ENCODE measurements around the gene TTC14. TPM values are rescaled to one million over a fixed set of nuclear protein-coding genes. Genes with fewer than 3 reads are reported as not detected.

Gene TTC14
- total and polyA plus RNA-seq, 2 of the 4 experiments (the other 2 are of a cell fraction): 16.9 to 38.5 TPM

DNA sequence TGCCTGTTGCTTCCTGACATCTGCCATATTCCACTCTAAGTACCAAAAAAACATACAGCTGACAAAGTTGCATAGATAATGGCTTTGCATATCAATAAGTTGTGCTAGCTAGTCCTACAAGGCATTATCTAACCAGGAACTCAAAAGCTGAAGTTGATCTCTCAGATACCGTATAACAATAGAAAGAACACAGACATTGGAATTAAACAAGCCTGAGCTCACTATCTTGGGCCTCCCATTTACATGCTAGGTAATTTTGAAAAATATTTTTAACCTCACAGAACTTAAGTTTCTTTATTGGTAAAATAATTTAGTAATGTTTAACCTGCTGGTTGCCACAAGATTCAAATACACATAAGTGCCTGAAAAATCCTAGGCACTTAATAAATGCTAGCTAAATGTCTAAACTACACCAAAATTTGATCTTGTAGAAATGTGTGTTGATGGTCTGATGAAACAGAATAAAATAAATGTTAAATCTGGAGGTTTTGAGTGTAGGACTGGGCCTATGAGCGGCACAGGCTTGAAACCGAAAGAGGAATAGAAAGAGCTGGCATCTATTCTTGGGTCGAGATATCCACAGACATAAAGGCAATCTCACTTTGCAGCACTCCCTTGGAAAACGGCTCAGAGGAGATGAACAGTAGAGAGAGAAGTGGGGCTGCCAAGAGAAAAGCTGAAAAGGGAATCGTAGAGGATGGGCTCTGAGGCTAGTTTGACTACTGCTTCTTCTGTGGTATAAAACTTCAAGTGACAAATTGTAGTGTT is 29.9 kb upstream of the TTC14 start:
- dilution Hi-C loops (cut with HindIII; ENCODE audit: low sequenced_read_pairs, unreplicated experiment): no loop called here

More for the DNA sequence above, 29.9 kb upstream of the TTC14 start:
- no peak overlapping the region for H2AK5ac ChIP-seq (ENCODE audit: low read depth, low read length)
- 60% methylated on average over 1 of the region's 6 CpGs; no CpG with 5 or more reads in 1 of the 2 experiments for WGBS, 2 experiments (ENCODE audit: extremely low coverage in 2 of 2, insufficient read length in 1 of 2)
- no peak overlapping the region for H4K8ac ChIP-seq (ENCODE audit: low read depth in 2 of 2, low read length in 2 of 2)
- BruUV-seq (replicated peaks): no TSS peak
- CTCF ChIA-PET: no interaction called here
- H4K20me1 ChIP-seq (ENCODE audit: insufficient read depth, low read length): no peaks in the 10 kb centered on the region
- H2BK5ac ChIP-seq (ENCODE audit: low read depth, low read length, poor library complexity, severe bottlenecking): no peak overlapping the region
- H3K18ac ChIP-seq (ENCODE audit: low read depth, low read length): no peak overlapping the region
- H3K9ac ChIP-seq (ENCODE audit: low read depth, low read length): no peak overlapping the region
- H4K91ac ChIP-seq (ENCODE audit: insufficient read depth, low read depth, low read length): no peak overlapping the region
- H3K9me1 ChIP-seq (ENCODE audit: insufficient read depth, low read length): no peaks in the 10 kb centered on the region
- H3K4me3 ChIP-seq (ENCODE audit: insufficient read depth, low read depth, low read length): no peak overlapping the region
- ATAC-seq (ENCODE audit: low read depth) (no peak), DNase-seq (no peak)
- no peak overlapping the region for H4K5ac ChIP-seq (ENCODE audit: low read depth, low read length)
- H3K4ac ChIP-seq (ENCODE audit: low read depth, low read length): no peak overlapping the region
- TF ChIP-seq NFE2L2 (IDR thresholded peaks at IDR 0.05; ENCODE audit: low read depth, low read length): no peak
- TF ChIP-seq BHLHE40 (IDR thresholded peaks at IDR 0.05; ENCODE audit: low read depth, low read length): no peak
- TF ChIP-seq RCOR1 (IDR thresholded peaks at IDR 0.05; ENCODE audit: insufficient replicate concordance, low read length): no peak
- TF ChIP-seq, protein P1, sequence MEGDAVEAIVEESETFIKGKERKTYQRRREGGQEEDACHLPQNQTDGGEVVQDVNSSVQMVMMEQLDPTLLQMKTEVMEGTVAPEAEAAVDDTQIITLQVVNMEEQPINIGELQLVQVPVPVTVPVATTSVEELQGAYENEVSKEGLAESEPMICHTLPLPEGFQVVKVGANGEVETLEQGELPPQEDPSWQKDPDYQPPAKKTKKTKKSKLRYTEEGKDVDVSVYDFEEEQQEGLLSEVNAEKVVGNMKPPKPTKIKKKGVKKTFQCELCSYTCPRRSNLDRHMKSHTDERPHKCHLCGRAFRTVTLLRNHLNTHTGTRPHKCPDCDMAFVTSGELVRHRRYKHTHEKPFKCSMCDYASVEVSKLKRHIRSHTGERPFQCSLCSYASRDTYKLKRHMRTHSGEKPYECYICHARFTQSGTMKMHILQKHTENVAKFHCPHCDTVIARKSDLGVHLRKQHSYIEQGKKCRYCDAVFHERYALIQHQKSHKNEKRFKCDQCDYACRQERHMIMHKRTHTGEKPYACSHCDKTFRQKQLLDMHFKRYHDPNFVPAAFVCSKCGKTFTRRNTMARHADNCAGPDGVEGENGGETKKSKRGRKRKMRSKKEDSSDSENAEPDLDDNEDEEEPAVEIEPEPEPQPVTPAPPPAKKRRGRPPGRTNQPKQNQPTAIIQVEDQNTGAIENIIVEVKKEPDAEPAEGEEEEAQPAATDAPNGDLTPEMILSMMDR (conservative IDR thresholded peaks at IDR 0.05; ENCODE audit: low read depth, low read length): no peak
- TF ChIP-seq, protein P2, sequence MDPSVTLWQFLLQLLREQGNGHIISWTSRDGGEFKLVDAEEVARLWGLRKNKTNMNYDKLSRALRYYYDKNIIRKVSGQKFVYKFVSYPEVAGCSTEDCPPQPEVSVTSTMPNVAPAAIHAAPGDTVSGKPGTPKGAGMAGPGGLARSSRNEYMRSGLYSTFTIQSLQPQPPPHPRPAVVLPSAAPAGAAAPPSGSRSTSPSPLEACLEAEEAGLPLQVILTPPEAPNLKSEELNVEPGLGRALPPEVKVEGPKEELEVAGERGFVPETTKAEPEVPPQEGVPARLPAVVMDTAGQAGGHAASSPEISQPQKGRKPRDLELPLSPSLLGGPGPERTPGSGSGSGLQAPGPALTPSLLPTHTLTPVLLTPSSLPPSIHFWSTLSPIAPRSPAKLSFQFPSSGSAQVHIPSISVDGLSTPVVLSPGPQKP (IDR thresholded peaks at IDR 0.05; ENCODE audit: borderline replicate concordance, low read depth, low read length): no peak
- TF ChIP-seq SMC3 (IDR thresholded peaks at IDR 0.05; ENCODE audit: low read depth, low read length): no peak
- H2BK120ac ChIP-seq (ENCODE audit: low read depth, low read length): no peak overlapping the region
- H2BK20ac ChIP-seq (ENCODE audit: low read depth, low read length): no peak overlapping the region
- no peaks in the 10 kb centered on the region for H3K79me1 ChIP-seq (ENCODE audit: low read depth in 1 of 2, low read length in 2 of 2)
- intact Hi-C loops (cut with micrococcal nuclease): no loop called here
- H3K27ac ChIP-seq (ENCODE audit: insufficient read depth, low read length): no peak overlapping the region
- no peaks in the 10 kb centered on the region for H3K27me3 ChIP-seq (ENCODE audit: control insufficient read depth, insufficient read depth, low read length)
- no peaks in the 10 kb centered on the region for H3K36me3 ChIP-seq (ENCODE audit: control insufficient read depth, insufficient read depth, low read length)
- no peak overlapping the region for H2AK9ac ChIP-seq (replicated peaks; ENCODE audit: low read depth, low read length, poor library complexity)
- H3K23ac ChIP-seq (ENCODE audit: low read depth, low read length): no peak overlapping the region
- no peak overlapping the region for H3K56ac ChIP-seq (ENCODE audit: extremely low read depth, insufficient read depth, low read length)
- no peak overlapping the region for H3K14ac ChIP-seq (replicated peaks; ENCODE audit: low read depth, low read length)
- POLR2A ChIA-PET (ENCODE audit: unreplicated experiment): no interaction called here
- H3K4me2 ChIP-seq (ENCODE audit: low read depth, low read length): no peak overlapping the region
- no peaks in the 10 kb centered on the region for H3K4me1 ChIP-seq (ENCODE audit: control insufficient read depth, insufficient read depth, low read length)
- no peak overlapping the region for H2AFZ ChIP-seq (replicated peaks; ENCODE audit: low read length, poor library complexity)
- in situ Hi-C loops (cut with MboI; ENCODE audit: low sequenced_read_pairs): no loop called here
- H3K9me3 ChIP-seq (ENCODE audit: control insufficient read depth, insufficient read depth, low read length): no peaks in the 10 kb centered on the region
- H2BK15ac ChIP-seq (ENCODE audit: low read depth, low read length): no peak overlapping the region
